ENCODE results near the gene NAGS.

DNA sequence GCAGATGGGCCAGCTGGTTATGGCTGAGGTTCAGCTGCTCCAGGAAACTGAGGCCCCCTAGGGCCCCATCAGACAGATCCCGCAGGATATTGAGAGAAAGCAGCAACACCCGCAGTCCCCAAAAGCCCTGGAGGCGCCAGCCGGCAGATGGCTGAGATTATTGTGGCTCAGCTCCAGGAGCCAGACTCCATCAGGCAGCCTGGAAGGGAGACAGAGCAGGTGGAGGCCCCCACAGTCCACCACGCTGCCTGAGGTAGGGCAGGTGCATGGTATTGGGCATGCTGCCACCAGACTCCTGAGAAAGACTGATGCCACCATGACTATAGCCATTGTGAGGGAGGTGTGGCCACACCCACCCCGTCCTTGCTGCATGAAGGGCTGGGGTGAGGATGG is 19.8 kb downstream of the NAGS start:
- TF ChIP-seq POLR2A (IDR thresholded peaks at IDR 0.05; ENCODE audit: low read length), result no peak
- TF ChIP-seq GATA1 (IDR thresholded peaks at IDR 0.05; ENCODE audit: low read depth, low read length), result no peak

All from erythroblast (primary cell).